ENCODE data around the gene SH3BP4. TPM values are rescaled to one million over a fixed set of nuclear protein-coding genes. Genes with fewer than 3 reads are reported as not detected.

Gene SH3BP4
- polyA plus RNA-seq, 1 experiment = 224 TPM

GRCh38 chr2:235026649-235027557 lies 75.1 kb downstream of the SH3BP4 start:
- ChIA-PET POLR2A (interaction anchor here (0.7 kb wide), 1 partner anchor 147 kb away, joined by 3 read pairs; no protein-coding TSS in a partner anchor), CTCF (interaction anchor here (1.0 kb wide), 1 partner anchor 146 kb away, joined by 3 read pairs; no protein-coding TSS in a partner anchor)
- no peak for TF ChIP-seq CTCF (IDR thresholded peaks at IDR 0.05; ENCODE audit: low read depth, low read length)
- H3K4me3 ChIP-seq (ENCODE audit: low read depth, low read length) = no peak overlapping the region
- no peaks in the 10 kb centered on the region; the same call in 1 of the 2 replicates for H3K9me3 ChIP-seq (ENCODE audit: control insufficient read depth, insufficient read depth, low read length)
- peak overlapping the region; percentile 80 for H3K27ac ChIP-seq (ENCODE audit: low read depth, low read length)
- no peak for DNase-seq (ENCODE audit: low read depth, low spot score)
- no peaks in the 10 kb centered on the region for H3K27me3 ChIP-seq (ENCODE audit: control insufficient read depth, insufficient read depth, low read length)

- DNase-seq (ENCODE audit: low read depth, low spot score) = no peak
- no peaks in the 10 kb centered on the region for H3K27me3 ChIP-seq (ENCODE audit: control insufficient read depth, insufficient read depth, low read length)
- ChIA-PET CTCF (interaction anchor here (1.0 to 1.6 kb wide), 2 partner anchors 147 to 477 kb away, joined by 3 read pairs; no protein-coding TSS in a partner anchor), POLR2A (interaction anchor here (0.7 kb wide), 1 partner anchor 148 kb away, joined by 3 read pairs; no protein-coding TSS in a partner anchor)
- peak overlapping the region; percentile 80 for H3K27ac ChIP-seq (ENCODE audit: low read depth, low read length)
- TF ChIP-seq CTCF (IDR thresholded peaks at IDR 0.05; ENCODE audit: low read depth, low read length) = no peak
- no peak overlapping the region for H3K4me3 ChIP-seq (ENCODE audit: low read depth, low read length)
- H3K9me3 ChIP-seq (ENCODE audit: control insufficient read depth, insufficient read depth, low read length) = no peaks in the 10 kb centered on the region; the same call in 1 of the 2 replicates
Observed at GRCh38 chr2:235027558-235028214, 75.9 kb downstream of the SH3BP4 start.

GRCh38 chr2:235028646-235029045 lies 76.8 kb downstream of the SH3BP4 start:
- Histone ChIP-seq H3K27me3 (ENCODE audit: control insufficient read depth, insufficient read depth, low read length) (no peaks in the 10 kb centered on the region), H3K27ac (ENCODE audit: low read depth, low read length) (no peak overlapping the region), H3K4me3 (ENCODE audit: low read depth, low read length) (no peak overlapping the region), H3K9me3 (ENCODE audit: control insufficient read depth, insufficient read depth, low read length) (no peaks in the 10 kb centered on the region; the same call in 1 of the 2 replicates)
- TF ChIP-seq CTCF (IDR thresholded peaks at IDR 0.05; ENCODE audit: low read depth, low read length) = no peak
- POLR2A ChIA-PET = no interaction called here
- CTCF ChIA-PET = interaction anchor here (1.6 kb wide), 1 partner anchor 478 kb away, joined by 3 read pairs; no protein-coding TSS in a partner anchor
- DNase-seq (ENCODE audit: low read depth, low spot score) = no peak

GRCh38 chr2:235029054-235029453 lies 77.2 kb downstream of the SH3BP4 start:
- Histone ChIP-seq H3K9me3 (ENCODE audit: control insufficient read depth, insufficient read depth, low read length) (no peaks in the 10 kb centered on the region; the same call in 1 of the 2 replicates), H3K27me3 (ENCODE audit: control insufficient read depth, insufficient read depth, low read length) (no peaks in the 10 kb centered on the region), H3K27ac (ENCODE audit: low read depth, low read length) (peak overlapping the region; percentile 21), H3K4me3 (ENCODE audit: low read depth, low read length) (no peak overlapping the region)
- no peak for DNase-seq (ENCODE audit: low read depth, low spot score)
- TF ChIP-seq CTCF (IDR thresholded peaks at IDR 0.05; ENCODE audit: low read depth, low read length) = no peak
- ChIA-PET POLR2A (no interaction called here), CTCF (interaction anchor here (0.9 to 1.6 kb wide), 3 partner anchors 464 to 484 kb away, joined by 3 to 4 read pairs (median 3); no protein-coding TSS in a partner anchor)
